HEK293 (cell line): ENCODE data around the gene GGPS1.

Source experiments
- CTCF ChIA-PET: fragments of 350-600 bp; formaldehyde crosslinking; extraction: SDS; loops from one replicate; lab custom pipeline; 2021; ENCODE audit warnings: antibody characterized with exemption; lab: Yijun Ruan, JAX
- POLR2A ChIA-PET: fragments of 300-600 bp; formaldehyde crosslinking; extraction: SDS; loops from one replicate; lab custom pipeline; 2020; ENCODE audit warnings: antibody characterized with exemption, inconsistent platforms; lab: Yijun Ruan, JAX
- H3K27ac ChIP-seq: fragments of 200-500 bp; sonication (Bioruptor generic); 2 replicates; pipeline ENCODE4 v1.5.1; 2014; ENCODE audit warnings: low read depth, low read length, control low read depth, inconsistent platforms; ENCODE audit errors: extremely low read depth
- H3K36me3 ChIP-seq, 2 experiments: fragments of 200-500 bp in 1 of 2; sonication (Bioruptor generic) in 1 of 2; 1 replicate in 1 of 2; 2 replicates in 1 of 2; pipeline ENCODE4 v1.5.1; 2014 to 2017; ENCODE audit warnings: inconsistent platforms in 2 of 2, low read length in 2 of 2; ENCODE audit not compliant: control insufficient read depth in 2 of 2, insufficient read depth in 1 of 2
- H3K4me1 ChIP-seq: fragments of 200-500 bp; sonication (Bioruptor generic); 2 replicates; pipeline ENCODE4 v1.5.1; 2014; ENCODE audit warnings: mild to moderate bottlenecking, low read length, inconsistent platforms; ENCODE audit not compliant: control insufficient read depth, insufficient read depth
- H3K4me3 ChIP-seq: 2 replicates; pipeline ENCODE4 v1.5.1; 2011; ENCODE audit warnings: low read depth, mild to moderate bottlenecking, control low read depth, low read length, moderate library complexity
- H3K9me3 ChIP-seq: fragments of 200-500 bp; sonication (Bioruptor generic); 2 replicates; pipeline ENCODE4 v1.5.1; 2014; ENCODE audit warnings: low read depth, low read length, inconsistent platforms; ENCODE audit not compliant: control insufficient read depth, insufficient read depth
- GFI1B ChIP-seq: fragments of 450-650 bp; formaldehyde crosslinking; IDR thresholded peaks from 2 replicates; pipeline ENCODE4 v1.5.1; 2016; ENCODE audit warnings: missing biosample characterization, missing genetic modification characterization
- HOXC10 ChIP-seq: sonication (generic); formaldehyde crosslinking; IDR thresholded peaks from 2 replicates; pipeline ENCODE4 v1.8.1; 2023; ENCODE audit warnings: mild to moderate bottlenecking, missing genetic modification reagents
- ZNF292 ChIP-seq: fragments of 450-650 bp; formaldehyde crosslinking; IDR thresholded peaks from 2 replicates; pipeline ENCODE4 v1.5.1; 2016; ENCODE audit warnings: low read depth, missing biosample characterization, missing genetic modification characterization, borderline replicate concordance
- ZNF354C ChIP-seq: fragments of 450-650 bp; formaldehyde crosslinking; IDR thresholded peaks from 2 replicates; pipeline ENCODE4 v1.5.1; 2016; ENCODE audit warnings: missing biosample characterization, missing genetic modification characterization, low read depth, borderline replicate concordance
- ZNF514 ChIP-seq: fragments of 450-650 bp; formaldehyde crosslinking; IDR thresholded peaks from 2 replicates; pipeline ENCODE4 v1.5.1; 2016; ENCODE audit warnings: missing biosample characterization, missing genetic modification characterization
- ZNF529 ChIP-seq: fragments of 450-650 bp; formaldehyde crosslinking; IDR thresholded peaks from 2 replicates; pipeline ENCODE4 v1.5.1; 2017; ENCODE audit warnings: missing genetic modification characterization, missing biosample characterization; ENCODE audit not compliant: insufficient replicate concordance
- ZNF600 ChIP-seq: fragments of 450-650 bp; formaldehyde crosslinking; IDR thresholded peaks from 2 replicates; pipeline ENCODE4 v1.5.1; 2016; ENCODE audit warnings: missing biosample characterization, missing genetic modification characterization
- ZNF610 ChIP-seq: fragments of 450-650 bp; formaldehyde crosslinking; IDR thresholded peaks from 2 replicates; pipeline ENCODE4 v1.5.1; 2016; ENCODE audit warnings: missing biosample characterization, missing genetic modification characterization, borderline replicate concordance
- ZNF785 ChIP-seq: fragments of 450-650 bp; formaldehyde crosslinking; IDR thresholded peaks from 2 replicates; pipeline ENCODE4 v1.5.1; 2016; ENCODE audit warnings: missing biosample characterization, missing genetic modification characterization
- ZNF791 ChIP-seq: fragments of 450-650 bp; formaldehyde crosslinking; IDR thresholded peaks from 2 replicates; pipeline ENCODE4 v1.5.1; 2016; ENCODE audit warnings: missing biosample characterization, missing genetic modification characterization
- TF ChIP-seq, protein P1 (sequence below): fragments of 450-650 bp; formaldehyde crosslinking; conservative IDR thresholded peaks from 2 replicates; pipeline ENCODE4 v1.5.1; 2016; ENCODE audit warnings: low read depth, missing biosample characterization, missing genetic modification characterization
- TF ChIP-seq, protein P2 (sequence below): fragments of 450-650 bp; formaldehyde crosslinking; IDR thresholded peaks from 2 replicates; pipeline ENCODE4; 2016; ENCODE audit warnings: missing biosample characterization, missing genetic modification characterization
- TF ChIP-seq, protein P3 (sequence below): fragments of 450-650 bp; formaldehyde crosslinking; IDR thresholded peaks from 2 replicates; pipeline ENCODE4 v1.5.1; 2016; ENCODE audit warnings: missing biosample characterization, missing genetic modification characterization
- TF ChIP-seq, protein P4 (sequence below): fragments of 450-650 bp; formaldehyde crosslinking; IDR thresholded peaks from 2 replicates; pipeline ENCODE4 v1.5.1; 2016; ENCODE audit warnings: missing biosample characterization, missing genetic modification characterization

GGPS1 gene

DNA sequence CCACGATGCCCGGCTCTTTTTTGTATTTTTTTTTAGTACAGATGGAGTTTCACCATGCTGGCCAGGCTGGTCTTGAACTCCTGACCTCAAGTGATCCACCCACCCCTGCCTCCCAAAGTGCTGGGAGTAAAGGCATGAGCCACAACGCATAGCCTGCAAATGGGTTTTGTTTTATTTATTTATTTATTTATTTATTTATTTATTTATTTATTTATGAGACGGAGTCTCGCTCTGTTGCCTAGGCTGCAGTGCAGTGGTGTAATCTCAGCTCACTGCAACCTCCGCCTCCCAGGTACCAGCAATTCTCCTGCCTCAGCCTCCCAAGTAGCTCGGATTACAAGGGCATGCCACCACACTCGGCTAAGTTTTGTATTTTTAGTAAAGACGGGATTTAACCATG lies 35.8 kb downstream of the GGPS1 start (continued):
- TF ChIP-seq, protein P1, sequence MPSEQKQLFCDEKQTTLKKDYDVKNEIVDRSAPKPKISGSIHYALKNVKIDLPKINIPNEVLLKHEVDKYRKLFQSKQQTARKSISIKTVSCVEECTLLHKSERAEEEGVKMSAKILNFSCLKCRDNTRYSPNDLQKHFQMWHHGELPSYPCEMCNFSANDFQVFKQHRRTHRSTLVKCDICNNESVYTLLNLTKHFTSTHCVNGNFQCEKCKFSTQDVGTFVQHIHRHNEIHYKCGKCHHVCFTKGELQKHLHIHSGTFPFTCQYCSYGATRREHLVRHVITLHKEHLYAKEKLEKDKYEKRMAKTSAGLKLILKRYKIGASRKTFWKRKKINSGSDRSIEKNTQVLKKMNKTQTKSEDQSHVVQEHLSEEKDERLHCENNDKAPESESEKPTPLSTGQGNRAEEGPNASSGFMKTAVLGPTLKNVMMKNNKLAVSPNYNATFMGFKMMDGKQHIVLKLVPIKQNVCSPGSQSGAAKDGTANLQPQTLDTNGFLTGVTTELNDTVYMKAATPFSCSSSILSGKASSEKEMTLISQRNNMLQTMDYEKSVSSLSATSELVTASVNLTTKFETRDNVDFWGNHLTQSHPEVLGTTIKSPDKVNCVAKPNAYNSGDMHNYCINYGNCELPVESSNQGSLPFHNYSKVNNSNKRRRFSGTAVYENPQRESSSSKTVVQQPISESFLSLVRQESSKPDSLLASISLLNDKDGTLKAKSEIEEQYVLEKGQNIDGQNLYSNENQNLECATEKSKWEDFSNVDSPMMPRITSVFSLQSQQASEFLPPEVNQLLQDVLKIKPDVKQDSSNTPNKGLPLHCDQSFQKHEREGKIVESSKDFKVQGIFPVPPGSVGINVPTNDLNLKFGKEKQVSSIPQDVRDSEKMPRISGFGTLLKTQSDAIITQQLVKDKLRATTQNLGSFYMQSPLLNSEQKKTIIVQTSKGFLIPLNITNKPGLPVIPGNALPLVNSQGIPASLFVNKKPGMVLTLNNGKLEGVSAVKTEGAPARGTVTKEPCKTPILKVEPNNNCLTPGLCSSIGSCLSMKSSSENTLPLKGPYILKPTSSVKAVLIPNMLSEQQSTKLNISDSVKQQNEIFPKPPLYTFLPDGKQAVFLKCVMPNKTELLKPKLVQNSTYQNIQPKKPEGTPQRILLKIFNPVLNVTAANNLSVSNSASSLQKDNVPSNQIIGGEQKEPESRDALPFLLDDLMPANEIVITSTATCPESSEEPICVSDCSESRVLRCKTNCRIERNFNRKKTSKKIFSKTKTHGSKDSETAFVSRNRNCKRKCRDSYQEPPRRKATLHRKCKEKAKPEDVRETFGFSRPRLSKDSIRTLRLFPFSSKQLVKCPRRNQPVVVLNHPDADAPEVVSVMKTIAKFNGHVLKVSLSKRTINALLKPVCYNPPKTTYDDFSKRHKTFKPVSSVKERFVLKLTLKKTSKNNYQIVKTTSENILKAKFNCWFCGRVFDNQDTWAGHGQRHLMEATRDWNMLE (tag by site-specific recombination), result peak; percentile 95
- peak; percentile 32; the same call in 1 of the 2 replicates for TF ChIP-seq GFI1B (tag by site-specific recombination)
- TF ChIP-seq, protein P2, sequence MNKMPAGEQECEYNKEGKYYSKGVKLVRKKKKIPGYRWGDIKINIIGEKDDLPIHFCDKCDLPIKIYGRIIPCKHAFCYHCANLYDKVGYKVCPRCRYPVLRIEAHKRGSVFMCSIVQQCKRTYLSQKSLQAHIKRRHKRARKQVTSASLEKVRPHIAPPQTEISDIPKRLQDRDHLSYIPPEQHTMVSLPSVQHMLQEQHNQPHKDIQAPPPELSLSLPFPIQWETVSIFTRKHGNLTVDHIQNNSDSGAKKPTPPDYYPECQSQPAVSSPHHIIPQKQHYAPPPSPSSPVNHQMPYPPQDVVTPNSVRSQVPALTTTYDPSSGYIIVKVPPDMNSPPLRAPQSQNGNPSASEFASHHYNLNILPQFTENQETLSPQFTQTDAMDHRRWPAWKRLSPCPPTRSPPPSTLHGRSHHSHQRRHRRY (tag by site-specific recombination), result 0 out of 2 replicates have a peak, but pooled peaks have one; percentile 57
- TF ChIP-seq ZNF785 (tag by site-specific recombination), result 0 out of 2 replicates have a peak, but pooled peaks have one; percentile 30
- TF ChIP-seq ZNF514 (tag by site-specific recombination), result peak; percentile 67; the same call in 1 of the 2 replicates
- TF ChIP-seq ZNF791 (tag by site-specific recombination), result peak; percentile 87
- TF ChIP-seq, protein P3, sequence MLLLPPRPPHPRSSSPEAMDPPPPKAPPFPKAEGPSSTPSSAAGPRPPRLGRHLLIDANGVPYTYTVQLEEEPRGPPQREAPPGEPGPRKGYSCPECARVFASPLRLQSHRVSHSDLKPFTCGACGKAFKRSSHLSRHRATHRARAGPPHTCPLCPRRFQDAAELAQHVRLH (tag by site-specific recombination), result 0 out of 2 replicates have a peak, but pooled peaks have one; percentile 68
- peak; percentile 95 for TF ChIP-seq ZNF354C (tag by site-specific recombination)
- 0 out of 2 replicates have a peak, but pooled peaks have one; percentile 24 for TF ChIP-seq ZNF610 (tag by site-specific recombination)
- TF ChIP-seq ZNF292 (tag by site-specific recombination), result peak; percentile 86; the same call in 1 of the 2 replicates
- peak; percentile 41 for TF ChIP-seq ZNF529 (tag by site-specific recombination)

DNA sequence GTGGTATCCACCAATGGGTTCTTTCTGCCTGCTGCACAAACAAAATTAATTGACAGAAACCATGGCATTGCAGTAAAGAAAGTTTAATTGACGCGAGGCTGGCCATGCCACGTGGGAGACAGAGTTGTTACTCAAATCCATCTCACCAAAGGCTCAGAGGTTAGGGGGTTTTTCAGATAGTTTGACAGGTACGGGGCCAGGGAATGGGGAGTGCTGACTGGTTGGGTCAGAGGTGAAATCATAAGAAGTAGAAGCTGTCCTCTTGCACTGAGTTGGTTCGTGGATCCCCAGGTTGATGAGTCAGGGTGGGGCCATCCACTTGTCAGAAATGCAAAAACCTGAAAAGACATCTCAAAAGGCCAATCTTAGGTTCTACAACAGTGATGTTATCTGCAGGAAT lies 37.9 kb downstream of the GGPS1 start:
- Histone ChIP-seq H3K27ac (no peak overlapping the region), H3K4me3 (no peak overlapping the region), H3K4me1 (0 out of 2 replicates have a peak, but pooled peaks cover 4% of the 10 kb centered on the region), H3K36me3 (peaks cover 0 to 5% of the 10 kb centered on the region in 2 experiments; a peak in 2 of 3 replicates), H3K9me3 (no peaks in the 10 kb centered on the region)
- POLR2A ChIA-PET, result no interaction called here
- CTCF ChIA-PET, result interaction anchor here (0.5 to 0.6 kb wide), 2 partner anchors 10 to 249 kb away, joined by 3 read pairs; no protein-coding TSS in a partner anchor
- TF ChIP-seq HOXC10 (CRISPR knock-in tag) (no peak), ZNF600 (tag by site-specific recombination) (0 out of 2 replicates have a peak, but pooled peaks have one; percentile 29)
- TF ChIP-seq, protein P4, sequence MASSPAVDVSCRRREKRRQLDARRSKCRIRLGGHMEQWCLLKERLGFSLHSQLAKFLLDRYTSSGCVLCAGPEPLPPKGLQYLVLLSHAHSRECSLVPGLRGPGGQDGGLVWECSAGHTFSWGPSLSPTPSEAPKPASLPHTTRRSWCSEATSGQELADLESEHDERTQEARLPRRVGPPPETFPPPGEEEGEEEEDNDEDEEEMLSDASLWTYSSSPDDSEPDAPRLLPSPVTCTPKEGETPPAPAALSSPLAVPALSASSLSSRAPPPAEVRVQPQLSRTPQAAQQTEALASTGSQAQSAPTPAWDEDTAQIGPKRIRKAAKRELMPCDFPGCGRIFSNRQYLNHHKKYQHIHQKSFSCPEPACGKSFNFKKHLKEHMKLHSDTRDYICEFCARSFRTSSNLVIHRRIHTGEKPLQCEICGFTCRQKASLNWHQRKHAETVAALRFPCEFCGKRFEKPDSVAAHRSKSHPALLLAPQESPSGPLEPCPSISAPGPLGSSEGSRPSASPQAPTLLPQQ (tag by site-specific recombination), result peak; percentile 36
